ENCODE results near the gene PIK3CA. TPM values are rescaled to one million over a fixed set of nuclear protein-coding genes. Genes with fewer than 3 reads are reported as not detected.

PIK3CA gene
- total RNA-seq, 4 donors from 2014 or later, result 19.0 to 39.8 (median 22.4) TPM

GRCh38 chr3:179276001-179276400, 127.8 kb downstream of the PIK3CA start:
- Histone ChIP-seq H3K36me3 (no peaks in the 10 kb centered on the region), H3K4me3 (replicated peaks in 1 of 3) (no peak overlapping the region), H3K27ac (no peak overlapping the region), H3K9me3 (no peaks in the 10 kb centered on the region), H3K4me1 (no peaks in the 10 kb centered on the region), H3K27me3 (no peaks in the 10 kb centered on the region)
- TF ChIP-seq, protein P1, sequence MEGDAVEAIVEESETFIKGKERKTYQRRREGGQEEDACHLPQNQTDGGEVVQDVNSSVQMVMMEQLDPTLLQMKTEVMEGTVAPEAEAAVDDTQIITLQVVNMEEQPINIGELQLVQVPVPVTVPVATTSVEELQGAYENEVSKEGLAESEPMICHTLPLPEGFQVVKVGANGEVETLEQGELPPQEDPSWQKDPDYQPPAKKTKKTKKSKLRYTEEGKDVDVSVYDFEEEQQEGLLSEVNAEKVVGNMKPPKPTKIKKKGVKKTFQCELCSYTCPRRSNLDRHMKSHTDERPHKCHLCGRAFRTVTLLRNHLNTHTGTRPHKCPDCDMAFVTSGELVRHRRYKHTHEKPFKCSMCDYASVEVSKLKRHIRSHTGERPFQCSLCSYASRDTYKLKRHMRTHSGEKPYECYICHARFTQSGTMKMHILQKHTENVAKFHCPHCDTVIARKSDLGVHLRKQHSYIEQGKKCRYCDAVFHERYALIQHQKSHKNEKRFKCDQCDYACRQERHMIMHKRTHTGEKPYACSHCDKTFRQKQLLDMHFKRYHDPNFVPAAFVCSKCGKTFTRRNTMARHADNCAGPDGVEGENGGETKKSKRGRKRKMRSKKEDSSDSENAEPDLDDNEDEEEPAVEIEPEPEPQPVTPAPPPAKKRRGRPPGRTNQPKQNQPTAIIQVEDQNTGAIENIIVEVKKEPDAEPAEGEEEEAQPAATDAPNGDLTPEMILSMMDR (IDR thresholded peaks at IDR 0.05), result no peak
- no peak for TF ChIP-seq POLR2A (IDR thresholded peaks at IDR 0.05)
- WGBS, 2 donors, result 68 to 74% methylated on average over 3 of the region's 3 CpGs
- DNase-seq, result no peak
- intact Hi-C loops (cut with DNase I), result no loop called here

DNA sequence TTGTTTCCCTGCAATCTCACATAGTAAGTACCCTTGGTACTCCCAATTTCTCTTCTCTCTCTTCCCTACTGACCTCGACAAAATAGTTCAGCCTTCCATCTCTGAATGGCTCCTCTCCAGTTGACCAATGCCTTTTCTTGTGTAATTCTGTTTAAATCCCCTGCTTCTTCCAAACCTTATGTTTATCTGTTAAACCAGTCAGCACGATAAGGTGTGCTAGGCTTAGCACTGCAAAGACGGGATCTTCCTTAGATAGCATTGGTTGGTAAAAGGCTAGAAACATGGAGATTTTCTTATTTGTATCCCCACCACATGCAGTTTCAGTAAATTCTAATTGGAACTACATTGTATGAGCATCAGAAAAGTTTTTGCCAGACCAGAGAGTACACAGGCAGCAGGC, 128.6 kb downstream of the PIK3CA start:
- Histone ChIP-seq H3K27ac (no peak overlapping the region), H3K4me1 (no peaks in the 10 kb centered on the region), H3K9me3 (no peaks in the 10 kb centered on the region), H3K36me3 (no peaks in the 10 kb centered on the region), H3K27me3 (no peaks in the 10 kb centered on the region), H3K4me3 (replicated peaks in 1 of 3) (no peak overlapping the region)
- no peak for DNase-seq
- TF ChIP-seq POLR2A (IDR thresholded peaks at IDR 0.05), result no peak
- TF ChIP-seq, protein P1 (IDR thresholded peaks at IDR 0.05), result no peak
- intact Hi-C loops (cut with DNase I), result no loop called here
- 86 to 87% methylated on average over 3 of the region's 3 CpGs for WGBS, 2 donors

GRCh38 chr3:179278151-179278550, 130.0 kb downstream of the PIK3CA start:
- Histone ChIP-seq H3K36me3 (no peaks in the 10 kb centered on the region), H3K27me3 (no peaks in the 10 kb centered on the region), H3K27ac (no peak overlapping the region), H3K4me1 (no peaks in the 10 kb centered on the region), H3K9me3 (no peaks in the 10 kb centered on the region), H3K4me3 (replicated peaks in 1 of 3) (no peak overlapping the region)
- no peak for DNase-seq
- intact Hi-C loops (cut with DNase I), result no loop called here
- WGBS, 2 donors, result 90 to 96% methylated on average over 1 of the region's 1 CpG
- no peak for TF ChIP-seq POLR2A (IDR thresholded peaks at IDR 0.05)
- TF ChIP-seq, protein P1 (IDR thresholded peaks at IDR 0.05), result no peak

- no peak for DNase-seq
- intact Hi-C loops (cut with DNase I), result no loop called here
- no peak for TF ChIP-seq POLR2A (IDR thresholded peaks at IDR 0.05)
- TF ChIP-seq, protein P1 (IDR thresholded peaks at IDR 0.05), result no peak
- no peak overlapping the region for H3K27ac ChIP-seq
- no peaks in the 10 kb centered on the region for H3K27me3 ChIP-seq
- H3K36me3 ChIP-seq, result no peaks in the 10 kb centered on the region
- no peaks in the 10 kb centered on the region for H3K4me1 ChIP-seq
- no peak overlapping the region for H3K4me3 ChIP-seq (replicated peaks in 1 of 3)
- 68 to 70% methylated on average over 4 of the region's 4 CpGs for WGBS, 2 donors
- H3K9me3 ChIP-seq, result no peaks in the 10 kb centered on the region
Observed at GRCh38 chr3:179278932-179279693, 131.0 kb downstream of the PIK3CA start.

DNA sequence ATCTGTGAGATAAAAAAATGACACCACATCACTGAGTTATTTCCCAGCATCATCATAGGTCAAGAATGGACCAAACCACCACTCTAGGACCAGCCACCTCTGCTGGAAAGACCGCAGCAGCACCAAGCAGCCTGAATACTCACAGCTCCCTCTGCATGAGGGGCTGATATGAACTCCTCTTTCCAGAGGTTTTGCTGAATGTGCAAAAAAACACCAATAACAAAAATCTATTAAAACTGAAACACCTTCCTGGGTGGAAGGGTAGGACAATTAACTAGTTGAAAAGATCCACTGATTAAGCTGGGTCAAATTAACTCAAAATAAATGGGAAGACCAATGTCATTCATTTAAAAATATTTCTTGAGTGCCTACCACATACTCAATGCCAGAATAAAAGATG, 131.7 kb downstream of the PIK3CA start:
- intact Hi-C loops (cut with DNase I), result no loop called here
- H3K4me1 ChIP-seq, result no peaks in the 10 kb centered on the region
- no peak overlapping the region for H3K27ac ChIP-seq
- WGBS, 2 donors, result 93 to 100% methylated on average over 1 of the region's 1 CpG
- no peak for DNase-seq
- no peaks in the 10 kb centered on the region for H3K36me3 ChIP-seq
- no peaks in the 10 kb centered on the region for H3K27me3 ChIP-seq
- no peak overlapping the region for H3K4me3 ChIP-seq (replicated peaks in 1 of 3)
- TF ChIP-seq, protein P1 (IDR thresholded peaks at IDR 0.05), result no peak
- no peak for TF ChIP-seq POLR2A (IDR thresholded peaks at IDR 0.05)
- no peaks in the 10 kb centered on the region for H3K9me3 ChIP-seq
